NCI-H1930 (cell line): ENCODE measurements around the gene ARCN1.
"Not testable (repeated sequence)": the region's sequence is repeated elsewhere in the genome, so short reads cannot be mapped to it uniquely, and the experiment has no call there.

Experiments
- DNase-seq, 2 experiments: peaks; one replicate each; lab custom pipeline; 2025; lab: John Stamatoyannopoulos, UW

ARCN1 gene

GRCh38 chr11:118544647-118545010, 27.6 kb upstream of the ARCN1 start:
- no peak for DNase-seq

GRCh38 chr11:118545533-118545932, 26.7 kb upstream of the ARCN1 start:
- DNase-seq = no peak

- DNase-seq = no peak
Observed at GRCh38 chr11:118547132-118547531, 25.1 kb upstream of the ARCN1 start.

- DNase-seq = no peak
Observed at GRCh38 chr11:118552341-118552740, 19.9 kb upstream of the ARCN1 start.

GRCh38 chr11:118560806-118561205, 11.4 kb upstream of the ARCN1 start:
- no peak for DNase-seq

GRCh38 chr11:118565051-118565450, 7.2 kb upstream of the ARCN1 start:
- DNase-seq = no peak

- no peak for DNase-seq
Observed at GRCh38 chr11:118569670-118570069, 2.5 kb upstream of the ARCN1 start.

GRCh38 chr11:118570787-118571186, 1.4 kb upstream of the ARCN1 start:
- DNase-seq = no peak

- not testable (repeated sequence) for DNase-seq
Observed at GRCh38 chr11:118571701-118572060, 528 bp upstream of the ARCN1 start.

GRCh38 chr11:118572981-118573550, 857 bp downstream of the ARCN1 start:
- DNase-seq = no peak

- no peak for DNase-seq
Observed at GRCh38 chr11:118574636-118575035, 2.4 kb downstream of the ARCN1 start.

GRCh38 chr11:118577995-118578394, 5.8 kb downstream of the ARCN1 start:
- not testable (repeated sequence) for DNase-seq

- no peak for DNase-seq
Observed at GRCh38 chr11:118581057-118581456, 8.8 kb downstream of the ARCN1 start.

GRCh38 chr11:118587952-118588351, 15.7 kb downstream of the ARCN1 start:
- no peak for DNase-seq

GRCh38 chr11:118592616-118593367, 20.6 kb downstream of the ARCN1 start:
- DNase-seq = no peak

GRCh38 chr11:118594984-118595383, 22.8 kb downstream of the ARCN1 start:
- DNase-seq = not testable (repeated sequence)

- no peak for DNase-seq
Observed at GRCh38 chr11:118596224-118597146, 24.3 kb downstream of the ARCN1 start.

- DNase-seq = no peak
Observed at GRCh38 chr11:118597556-118597955, 25.3 kb downstream of the ARCN1 start.

GRCh38 chr11:118602331-118602730, 30.1 kb downstream of the ARCN1 start:
- no peak for DNase-seq

- not testable (repeated sequence) for DNase-seq
Observed at GRCh38 chr11:118603709-118604108, 31.5 kb downstream of the ARCN1 start.

- DNase-seq = no peak
Observed at GRCh38 chr11:118604566-118604965, 32.4 kb downstream of the ARCN1 start.

GRCh38 chr11:118605116-118605867, 33.1 kb downstream of the ARCN1 start:
- DNase-seq = no peak
